ENCODE data around the gene COL5A1.

COL5A1 gene

GRCh38 chr9:134885679-134886412 is 244.2 kb downstream of the COL5A1 start:
- no peaks in the 10 kb centered on the region for H3K9me3 ChIP-seq
- no peaks in the 10 kb centered on the region for H3K4me1 ChIP-seq (ENCODE audit: control insufficient read depth in 1 of 2, insufficient read depth in 1 of 2, low read depth in 1 of 2, low read length in 1 of 2)
- no peaks in the 10 kb centered on the region for H3K36me3 ChIP-seq
- no peak overlapping the region for H3K27ac ChIP-seq
- TF ChIP-seq CTCF (IDR thresholded peaks at IDR 0.05), result no peak
- H3K27me3 ChIP-seq, result peaks cover 31% of the 10 kb centered on the region
- no peak overlapping the region for H3K4me3 ChIP-seq (ENCODE audit: low read depth in 1 of 2, low read length in 1 of 2)

GRCh38 chr9:134886413-134886913 is 244.9 kb downstream of the COL5A1 start:
- Histone ChIP-seq H3K36me3 (no peaks in the 10 kb centered on the region), H3K9me3 (no peaks in the 10 kb centered on the region), H3K27ac (no peak overlapping the region), H3K27me3 (peaks cover 30% of the 10 kb centered on the region), H3K4me3 (ENCODE audit: low read depth in 1 of 2, low read length in 1 of 2) (no peak overlapping the region), H3K4me1 (ENCODE audit: control insufficient read depth in 1 of 2, insufficient read depth in 1 of 2, low read depth in 1 of 2, low read length in 1 of 2) (no peaks in the 10 kb centered on the region)
- no peak for TF ChIP-seq CTCF (IDR thresholded peaks at IDR 0.05)

GRCh38 chr9:134887219-134887618 is 245.6 kb downstream of the COL5A1 start:
- Histone ChIP-seq H3K4me1 (ENCODE audit: control insufficient read depth in 1 of 2, insufficient read depth in 1 of 2, low read depth in 1 of 2, low read length in 1 of 2) (no peaks in the 10 kb centered on the region), H3K4me3 (ENCODE audit: low read depth in 1 of 2, low read length in 1 of 2) (no peak overlapping the region), H3K9me3 (no peaks in the 10 kb centered on the region), H3K27me3 (peaks cover 30% of the 10 kb centered on the region), H3K36me3 (no peaks in the 10 kb centered on the region), H3K27ac (no peak overlapping the region)
- no peak for TF ChIP-seq CTCF (IDR thresholded peaks at IDR 0.05)

GRCh38 chr9:134887686-134888602 is 246.3 kb downstream of the COL5A1 start:
- Histone ChIP-seq H3K27me3 (peaks cover 30% of the 10 kb centered on the region), H3K27ac (no peak overlapping the region), H3K4me1 (ENCODE audit: control insufficient read depth in 1 of 2, insufficient read depth in 1 of 2, low read depth in 1 of 2, low read length in 1 of 2) (no peaks in the 10 kb centered on the region), H3K36me3 (no peaks in the 10 kb centered on the region), H3K9me3 (no peaks in the 10 kb centered on the region), H3K4me3 (ENCODE audit: low read depth in 1 of 2, low read length in 1 of 2) (no peak overlapping the region)
- TF ChIP-seq CTCF (IDR thresholded peaks at IDR 0.05), result no peak

GRCh38 chr9:134888603-134889190 is 247.1 kb downstream of the COL5A1 start:
- H3K36me3 ChIP-seq, result no peaks in the 10 kb centered on the region
- H3K27ac ChIP-seq, result no peak overlapping the region
- no peaks in the 10 kb centered on the region for H3K4me1 ChIP-seq (ENCODE audit: control insufficient read depth in 1 of 2, insufficient read depth in 1 of 2, low read depth in 1 of 2, low read length in 1 of 2)
- peaks cover 30% of the 10 kb centered on the region for H3K27me3 ChIP-seq
- no peak overlapping the region for H3K4me3 ChIP-seq (ENCODE audit: low read depth in 1 of 2, low read length in 1 of 2)
- no peak for TF ChIP-seq CTCF (IDR thresholded peaks at IDR 0.05)
- H3K9me3 ChIP-seq, result no peaks in the 10 kb centered on the region

Data from neutrophil (primary cell).